Gastroesophageal sphincter (tissue), 3 donors: Measurements from ENCODE around the gene RSPO1.

Experiments used
- CTCF ChIP-seq, 4 experiments: fragments of 200-600 bp in 2 of 4; fragments of 450-650 bp in 2 of 4; sonication (generic) in 1 of 4; IDR thresholded peaks; one replicate each; pipeline ENCODE4 v1.5.1; 2017 to 2019; ENCODE audit warnings: antibody characterized with exemption in 4 of 4, mild to moderate bottlenecking in 2 of 4, moderate library complexity in 2 of 4
- POLR2A ChIP-seq, 2 donors: fragments of 450-650 bp; IDR thresholded peaks; one replicate each; pipeline ENCODE4 v1.6.1; 2017; ENCODE audit warnings: antibody characterized with exemption in 2 of 2, mild to moderate bottlenecking in 2 of 2, moderate library complexity in 1 of 2

DNA sequence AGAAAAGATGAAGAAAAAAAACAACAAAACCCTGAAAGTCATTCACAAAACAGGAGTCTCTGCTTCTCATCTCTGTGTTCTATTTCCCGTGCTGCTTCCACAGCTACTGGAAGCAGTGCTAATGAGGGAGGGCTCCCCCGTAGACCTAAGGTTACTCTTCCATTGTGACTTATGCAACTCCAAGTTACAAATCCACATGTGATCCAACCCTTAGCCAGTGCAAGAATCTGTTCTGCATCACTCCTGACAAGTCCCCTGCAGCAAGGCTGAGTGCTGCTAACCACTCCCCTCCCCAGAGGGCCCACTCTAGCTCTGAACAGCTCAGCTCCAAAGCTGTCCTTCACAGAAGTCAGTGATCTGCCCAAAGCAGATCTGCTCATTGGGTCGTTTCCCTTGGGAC lies 67.7 kb downstream of the RSPO1 start:
- TF ChIP-seq CTCF (IDR thresholded peaks at IDR 0.05) (peak in 1 of 4 experiments; percentile 1), POLR2A (IDR thresholded peaks at IDR 0.05) (no peak)
